Measurements from ENCODE around the gene FAS. TPM values are rescaled to one million over a fixed set of nuclear protein-coding genes. Genes with fewer than 3 reads are reported as not detected.

Gene FAS
- total and polyA plus RNA-seq, 2 donors (not counting 1 experiment from before 2014, with no cell fraction given), result 11.5 to 12.4 TPM

GRCh38 chr10:88961266-88961665 lies 29.3 kb upstream of the FAS start:
- no peak overlapping the region for H3K27ac Mint-ChIP-seq
- Histone ChIP-seq H4K20me1 (ENCODE audit: control insufficient read depth, insufficient read depth, low read length, poor library complexity, severe bottlenecking) (no peaks in the 10 kb centered on the region), H3K9me3 (ENCODE audit: control extremely low read depth in 1 of 3, control insufficient read depth in 2 of 3, insufficient read depth in 1 of 3, low read length in 2 of 3) (no peaks in the 10 kb centered on the region), H3K9ac (ENCODE audit: low read length) (no peak overlapping the region), H3K27ac (ENCODE audit: low read length in 2 of 2) (no peak overlapping the region), H3K27me3 (replicated peaks in 1 of 4; ENCODE audit: control extremely low read depth in 1 of 4, control insufficient read depth in 3 of 4, insufficient read depth in 4 of 4, low read length in 3 of 4) (no peaks in the 10 kb centered on the region), H3K36me3 (replicated peaks in 1 of 2; ENCODE audit: control extremely low read depth in 1 of 2, control insufficient read depth in 1 of 2, extremely low read depth in 1 of 2, insufficient read depth in 2 of 2, low read length in 1 of 2) (no peaks in the 10 kb centered on the region), H3K79me2 (ENCODE audit: control insufficient read depth, insufficient read depth, low read length) (no peaks in the 10 kb centered on the region), H3K4me1 (ENCODE audit: control insufficient read depth in 2 of 2, insufficient read depth in 2 of 2, low read length in 2 of 2) (no peaks in the 10 kb centered on the region), H3K4me2 (replicated peaks; ENCODE audit: low read depth, low read length, poor library complexity, severe bottlenecking) (no peak overlapping the region), H2AFZ (ENCODE audit: insufficient read depth, low read depth, low read length, poor library complexity, severe bottlenecking) (no peak overlapping the region), H3K4me3 (ENCODE audit: control extremely low read depth in 1 of 5, extremely low read depth in 1 of 5, insufficient read depth in 1 of 5, low read depth in 2 of 5, low read length in 4 of 5) (no peak overlapping the region)
- DNase-seq (no peak), ATAC-seq (ENCODE audit: low read depth) (no peak)
- intact Hi-C loops (cut with micrococcal nuclease), result no loop called here
- no peaks in the 10 kb centered on the region for H3K4me1 Mint-ChIP-seq
- H3K27me3 Mint-ChIP-seq, result no peaks in the 10 kb centered on the region
- TF ChIP-seq CTCF (IDR thresholded peaks at IDR 0.05) (no peak), EZH2 (IDR thresholded peaks at IDR 0.05; ENCODE audit: borderline replicate concordance, insufficient read depth, low read depth, low read length, poor library complexity, severe bottlenecking) (no peak)
- ChIA-PET POLR2A (no interaction called here), CTCF (interaction anchor here (1.4 kb wide), 1 partner anchor 26 kb away, joined by 3 read pairs; no protein-coding TSS in a partner anchor)
- no peak overlapping the region for H3K4me3 Mint-ChIP-seq
- no peaks in the 10 kb centered on the region for H3K9me3 Mint-ChIP-seq (ENCODE audit: insufficient read depth)

- H3K4me2 ChIP-seq (replicated peaks; ENCODE audit: low read depth, low read length, poor library complexity, severe bottlenecking), result no peak overlapping the region
Observed at GRCh38 chr10:88962336-88962735, 28.3 kb upstream of the FAS start.

More at GRCh38 chr10:88962336-88962735, 28.3 kb upstream of the FAS start:
- ChIA-PET CTCF (no interaction called here), POLR2A (no interaction called here)
- no peak overlapping the region for H2AFZ ChIP-seq (ENCODE audit: insufficient read depth, low read depth, low read length, poor library complexity, severe bottlenecking)
- H3K9me3 ChIP-seq (ENCODE audit: control extremely low read depth in 1 of 3, control insufficient read depth in 2 of 3, insufficient read depth in 1 of 3, low read length in 2 of 3), result no peaks in the 10 kb centered on the region
- no peak for DNase-seq
- no peaks in the 10 kb centered on the region for H3K9me3 Mint-ChIP-seq (ENCODE audit: insufficient read depth)
- no peak overlapping the region for H3K27ac ChIP-seq (ENCODE audit: low read length in 2 of 2)
- intact Hi-C loops (cut with micrococcal nuclease), result no loop called here
- H3K9ac ChIP-seq (ENCODE audit: low read length), result no peak overlapping the region
- no peak overlapping the region for H3K27ac Mint-ChIP-seq
- no peaks in the 10 kb centered on the region for H3K27me3 ChIP-seq (replicated peaks in 1 of 4; ENCODE audit: control extremely low read depth in 1 of 4, control insufficient read depth in 3 of 4, insufficient read depth in 4 of 4, low read length in 3 of 4)
- no peaks in the 10 kb centered on the region for H3K36me3 ChIP-seq (replicated peaks in 1 of 2; ENCODE audit: control extremely low read depth in 1 of 2, control insufficient read depth in 1 of 2, extremely low read depth in 1 of 2, insufficient read depth in 2 of 2, low read length in 1 of 2)
- no peaks in the 10 kb centered on the region for H3K79me2 ChIP-seq (ENCODE audit: control insufficient read depth, insufficient read depth, low read length)
- H4K20me1 ChIP-seq (ENCODE audit: control insufficient read depth, insufficient read depth, low read length, poor library complexity, severe bottlenecking), result no peaks in the 10 kb centered on the region
- no peak for ATAC-seq (ENCODE audit: low read depth)
- H3K27me3 Mint-ChIP-seq, result no peaks in the 10 kb centered on the region
- TF ChIP-seq EZH2 (IDR thresholded peaks at IDR 0.05; ENCODE audit: borderline replicate concordance, insufficient read depth, low read depth, low read length, poor library complexity, severe bottlenecking) (no peak), CTCF (IDR thresholded peaks at IDR 0.05) (no peak)
- H3K4me3 Mint-ChIP-seq, result no peak overlapping the region
- H3K4me1 ChIP-seq (ENCODE audit: control insufficient read depth in 2 of 2, insufficient read depth in 2 of 2, low read length in 2 of 2), result no peaks in the 10 kb centered on the region
- H3K4me1 Mint-ChIP-seq, result no peaks in the 10 kb centered on the region
- no peak overlapping the region for H3K4me3 ChIP-seq (ENCODE audit: control extremely low read depth in 1 of 5, extremely low read depth in 1 of 5, insufficient read depth in 1 of 5, low read depth in 2 of 5, low read length in 4 of 5)
- WGBS (ENCODE audit: insufficient coverage), result no CpG with 5 or more reads among the region's 2 CpGs

Data from B cell (primary cell).